T follicular helper cell (primary cell): ENCODE measurements around the gene SNRNP35.
"Not testable (repeated sequence)": the region's sequence is repeated elsewhere in the genome, so short reads cannot be mapped to it uniquely, and the experiment has no call there.

Source experiments
- DNase-seq: peaks from one replicate; pipeline ENCODE4 v3.0.0-alpha.2; 2020; ENCODE audit warnings: low read depth

SNRNP35 gene

GRCh38 chr12:123489580-123489979 is 31.6 kb downstream of the SNRNP35 start:
- DNase-seq: no peak

- no peak for DNase-seq
These were observed 32.1 kb downstream of the SNRNP35 start for GRCh38 chr12:123490089-123490488.

GRCh38 chr12:123491056-123491455 is 33.1 kb downstream of the SNRNP35 start:
- no peak for DNase-seq

- no peak for DNase-seq
These were observed 33.5 kb downstream of the SNRNP35 start for GRCh38 chr12:123491481-123491880.

- not testable (repeated sequence) for DNase-seq
These were observed 34.5 kb downstream of the SNRNP35 start for GRCh38 chr12:123492339-123493039.

GRCh38 chr12:123494124-123494851 is 36.3 kb downstream of the SNRNP35 start:
- DNase-seq: no peak

- DNase-seq: no peak
These were observed 39.1 kb downstream of the SNRNP35 start for GRCh38 chr12:123497065-123497464.

- no peak for DNase-seq
These were observed 40.3 kb downstream of the SNRNP35 start for GRCh38 chr12:123498126-123498825.

- no peak for DNase-seq
These were observed 41.4 kb downstream of the SNRNP35 start for GRCh38 chr12:123499332-123499731.

- no peak for DNase-seq
These were observed 44.3 kb downstream of the SNRNP35 start for GRCh38 chr12:123502163-123502704.

- DNase-seq: no peak
These were observed 48.3 kb downstream of the SNRNP35 start for GRCh38 chr12:123506059-123506842.

GRCh38 chr12:123506843-123507236 is 48.9 kb downstream of the SNRNP35 start:
- DNase-seq: no peak

- DNase-seq: no peak
These were observed 55.1 kb downstream of the SNRNP35 start for GRCh38 chr12:123512838-123513665.

GRCh38 chr12:123513805-123514204 is 55.9 kb downstream of the SNRNP35 start:
- DNase-seq: no peak

- not testable (repeated sequence) for DNase-seq
These were observed 56.8 kb downstream of the SNRNP35 start for GRCh38 chr12:123514582-123515221.

- DNase-seq: no peak
These were observed 58.4 kb downstream of the SNRNP35 start for GRCh38 chr12:123516216-123516780.
